ENCODE results near the gene OR52W1.
"Not testable (repeated sequence)": the region's sequence is repeated elsewhere in the genome, so short reads cannot be mapped to it uniquely, and the experiment has no call there.

Gene OR52W1

DNA sequence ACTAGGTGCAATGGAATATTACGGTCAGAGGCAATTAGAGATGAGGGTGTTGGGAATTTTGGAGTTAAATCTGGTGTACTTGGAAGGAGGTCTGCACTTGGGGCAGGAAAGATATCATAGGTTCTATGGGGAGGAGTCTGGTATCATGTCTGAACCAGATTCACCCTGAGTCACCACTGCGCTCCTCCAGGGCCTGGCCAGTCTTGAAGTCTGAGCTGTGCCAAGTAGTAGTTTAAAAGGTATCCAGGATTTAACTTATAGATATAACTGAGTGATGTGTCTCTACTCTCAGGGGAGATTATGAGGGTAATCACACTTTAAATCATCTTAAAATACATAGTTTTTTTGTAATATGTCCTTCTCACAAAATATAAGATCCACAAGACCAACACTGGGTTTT is 46.5 kb downstream of the OR52W1 start:
- no peaks in the 10 kb centered on the region for H3K4me1 Mint-ChIP-seq
- H3K36me3 Mint-ChIP-seq (ENCODE audit: insufficient read depth) = no peaks in the 10 kb centered on the region
- H3K27ac Mint-ChIP-seq (ENCODE audit: low read depth) = no peak overlapping the region
- H3K27me3 Mint-ChIP-seq = peaks cover 31% of the 10 kb centered on the region
- ATAC-seq (replicated peaks; ENCODE audit: extremely low read depth, poor library complexity, severe bottlenecking) (no peak), DNase-seq (ENCODE audit: low spot score in 2 of 2) (no peak)
- no peaks in the 10 kb centered on the region for H3K9me3 Mint-ChIP-seq
- no peak overlapping the region for H3K4me3 Mint-ChIP-seq

- peaks cover 17% of the 10 kb centered on the region for H3K27me3 Mint-ChIP-seq
- H3K27ac Mint-ChIP-seq (ENCODE audit: low read depth) = no peak overlapping the region
- H3K4me1 Mint-ChIP-seq = no peaks in the 10 kb centered on the region
- H3K36me3 Mint-ChIP-seq (ENCODE audit: insufficient read depth) = no peaks in the 10 kb centered on the region
- H3K9me3 Mint-ChIP-seq = no peaks in the 10 kb centered on the region
- no peak overlapping the region for H3K4me3 Mint-ChIP-seq
- ATAC-seq (replicated peaks; ENCODE audit: extremely low read depth, poor library complexity, severe bottlenecking) (no peak), DNase-seq (ENCODE audit: low spot score in 2 of 2) (no peak)
Measured at GRCh38 chr11:6248248-6248647, 49.2 kb downstream of the OR52W1 start.

- not testable (repeated sequence) for H3K4me3 Mint-ChIP-seq; H3K4me1 Mint-ChIP-seq; H3K9me3 Mint-ChIP-seq; H3K27ac Mint-ChIP-seq (ENCODE audit: low read depth); H3K36me3 Mint-ChIP-seq (ENCODE audit: insufficient read depth); ATAC-seq (replicated peaks; ENCODE audit: extremely low read depth, poor library complexity, severe bottlenecking); DNase-seq (ENCODE audit: low spot score in 2 of 2)
- peaks cover 10% of the 10 kb centered on the region for H3K27me3 Mint-ChIP-seq
Measured at GRCh38 chr11:6248897-6249296, 49.9 kb downstream of the OR52W1 start.
